NCI-H524 (cell line): Measurements from ENCODE around the gene INO80C.

Experiments
- DNase-seq, 2 experiments: peaks; one replicate each; lab custom pipeline; 2025; lab: John Stamatoyannopoulos, UW

Gene INO80C

GRCh38 chr18:35497370-35498197, at the start of gene INO80C:
INO80C (minus strand) TSS chr18:35497960; CDS start chr18:35497874, 86 bp downstream.
- peak; percentile 90 for DNase-seq

- no peak for DNase-seq
These were observed 49.3 kb upstream of the INO80C start for GRCh38 chr18:35547008-35547605.

GRCh38 chr18:35542356-35542755, 44.6 kb upstream of the INO80C start:
- no peak for DNase-seq

GRCh38 chr18:35535297-35535696, 37.5 kb upstream of the INO80C start:
- no peak for DNase-seq

- no peak for DNase-seq
These were observed 36.2 kb upstream of the INO80C start for GRCh38 chr18:35533916-35534405.

GRCh38 chr18:35528749-35529274, 31.1 kb upstream of the INO80C start:
- DNase-seq: no peak

GRCh38 chr18:35526495-35527059, 28.8 kb upstream of the INO80C start:
- no peak for DNase-seq

- no peak for DNase-seq
These were observed 28.2 kb upstream of the INO80C start for GRCh38 chr18:35525795-35526494.

GRCh38 chr18:35524226-35524625, 26.5 kb upstream of the INO80C start:
- no peak for DNase-seq

GRCh38 chr18:35522130-35522959, 24.6 kb upstream of the INO80C start:
- DNase-seq: no peak

GRCh38 chr18:35521133-35521532, 23.4 kb upstream of the INO80C start:
- no peak for DNase-seq

GRCh38 chr18:35519148-35519899, 21.6 kb upstream of the INO80C start:
- DNase-seq: no peak

GRCh38 chr18:35517715-35518114, 20.0 kb upstream of the INO80C start:
- DNase-seq: no peak

- DNase-seq: no peak
These were observed 19.0 kb upstream of the INO80C start for GRCh38 chr18:35516789-35517188.

- DNase-seq: no peak
These were observed 18.6 kb upstream of the INO80C start for GRCh38 chr18:35516351-35516750.

- DNase-seq: no peak
These were observed 17.8 kb upstream of the INO80C start for GRCh38 chr18:35515460-35516130.

- no peak for DNase-seq
These were observed 17.1 kb upstream of the INO80C start for GRCh38 chr18:35514752-35515459.

- no peak for DNase-seq
These were observed 16.5 kb upstream of the INO80C start for GRCh38 chr18:35514283-35514682.
